ENCODE results near the gene KCNH8.

KCNH8 gene

DNA sequence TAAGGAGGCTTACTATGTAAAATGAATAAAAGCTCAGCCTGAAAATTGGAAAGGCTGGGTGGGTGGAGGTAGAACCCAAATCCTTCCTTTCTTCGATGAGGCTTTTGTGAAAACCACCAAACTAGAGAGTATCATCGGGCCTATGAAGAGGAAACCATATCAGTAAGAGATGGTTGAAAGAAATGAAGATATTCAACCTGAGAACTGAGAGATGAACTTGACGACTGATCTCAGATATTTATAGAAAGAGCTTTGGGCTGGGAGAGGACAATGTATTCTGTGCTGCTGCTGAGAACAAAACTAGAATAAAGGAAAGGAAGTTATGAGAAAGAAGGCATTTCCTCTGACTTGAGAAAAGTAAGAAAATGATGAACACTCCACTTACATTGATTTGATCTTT, 236.6 kb downstream of the KCNH8 start:
- no peak for DNase-seq (ENCODE audit: low read depth)

DNA sequence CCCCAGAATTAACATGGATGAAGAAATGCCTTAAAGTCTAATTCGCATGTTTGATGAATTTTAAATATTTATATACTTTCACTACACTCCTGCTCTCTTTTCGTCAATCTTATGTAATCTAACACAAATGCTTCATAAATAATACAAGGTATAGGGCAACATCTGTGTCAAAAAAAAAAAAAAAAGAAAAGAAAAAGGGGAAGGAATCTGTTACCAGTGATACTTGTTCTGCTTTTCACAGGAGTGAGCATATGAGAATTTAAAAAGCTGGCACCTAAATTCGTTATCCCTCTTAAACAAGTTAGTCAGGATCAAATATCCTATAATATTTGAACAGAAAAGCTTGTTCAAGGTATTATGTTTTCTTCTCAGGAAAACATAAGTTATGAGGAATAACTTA, 243.8 kb downstream of the KCNH8 start:
- no peak for DNase-seq (ENCODE audit: low read depth)

- DNase-seq (ENCODE audit: low read depth): no peak
Measured at GRCh38 chr3:19394946-19395345, 246.6 kb downstream of the KCNH8 start.

- DNase-seq (ENCODE audit: low read depth): no peak
Measured at GRCh38 chr3:19396726-19397125, 248.4 kb downstream of the KCNH8 start.

- no peak for DNase-seq (ENCODE audit: low read depth)
Measured at GRCh38 chr3:19399356-19399755, 251.0 kb downstream of the KCNH8 start.

DNA sequence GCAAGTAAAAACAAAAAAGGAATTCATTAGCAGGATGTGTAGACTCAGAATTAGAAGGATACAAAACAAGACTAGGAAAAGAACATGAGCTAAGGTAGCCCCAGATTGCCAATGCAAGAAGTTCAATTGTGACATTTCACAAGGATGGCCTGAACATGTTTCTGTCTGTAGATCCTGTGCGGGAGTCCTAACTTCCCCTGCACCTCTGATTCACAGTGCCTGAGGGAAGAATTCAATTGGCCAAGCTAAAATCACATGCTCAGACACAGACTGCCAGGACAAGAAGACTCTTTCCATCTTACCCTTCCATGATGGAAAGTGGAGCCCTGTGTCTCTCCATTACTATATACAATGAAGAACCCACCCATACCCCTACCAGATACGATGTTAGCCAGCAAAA, 251.5 kb downstream of the KCNH8 start:
- DNase-seq (ENCODE audit: low read depth): no peak

GRCh38 chr3:19420159-19420558, 271.8 kb downstream of the KCNH8 start:
- DNase-seq (ENCODE audit: low read depth): no peak

- DNase-seq (ENCODE audit: low read depth): no peak
Measured at GRCh38 chr3:19425825-19426224, 277.5 kb downstream of the KCNH8 start.

DNA sequence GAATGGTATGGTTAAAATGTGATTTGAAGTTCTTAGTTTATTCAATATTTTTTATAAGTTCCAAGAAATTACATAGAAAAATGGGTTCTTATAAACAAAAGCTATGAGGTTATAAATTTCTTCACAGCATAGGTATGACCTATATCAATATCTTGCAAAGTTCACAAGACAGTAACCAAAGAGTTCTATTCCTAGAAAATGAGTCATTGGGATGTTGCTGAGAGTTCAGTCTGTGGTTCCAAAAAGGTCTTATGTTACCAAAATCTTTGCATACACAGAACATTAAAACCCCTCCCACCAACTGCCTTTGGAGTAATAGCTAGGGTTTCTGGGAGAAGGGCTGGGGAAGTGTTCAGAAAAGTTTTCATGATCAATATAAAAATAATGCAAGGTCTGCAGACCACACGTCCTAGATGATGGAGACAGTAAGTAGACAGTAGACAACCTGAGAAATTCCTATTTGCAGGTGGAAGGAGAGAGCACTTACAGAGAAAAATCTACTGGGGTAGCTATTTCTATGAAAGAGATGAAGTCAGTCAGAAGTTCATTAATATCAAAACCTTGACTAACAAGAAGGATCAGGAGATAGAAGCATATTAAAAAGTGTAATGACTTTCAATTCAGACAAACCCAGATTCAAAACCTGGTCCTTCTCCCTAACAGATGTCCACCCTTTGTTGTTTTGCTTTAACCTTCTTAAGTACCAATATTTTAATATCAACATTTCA, 279.3 kb downstream of the KCNH8 start:
- DNase-seq (ENCODE audit: low read depth): no peak

DNA sequence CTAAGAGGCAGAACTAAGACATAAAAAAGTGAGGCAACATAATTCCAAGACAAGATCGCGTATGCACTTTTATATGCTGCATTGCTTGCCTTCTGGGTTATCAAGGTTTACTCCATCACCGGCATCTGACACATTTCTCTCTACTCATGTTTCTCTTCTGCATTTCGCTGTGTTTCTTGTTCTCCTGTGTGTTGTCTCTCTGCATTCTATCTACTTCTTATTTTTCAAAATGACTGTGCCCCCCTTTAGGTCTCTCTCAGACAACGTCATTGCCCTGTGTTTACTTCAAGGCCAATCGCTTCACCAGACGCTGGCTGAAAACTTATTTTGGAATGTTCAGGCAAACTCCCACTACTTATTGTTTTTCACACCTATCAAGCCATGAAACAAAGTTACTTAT, 280.4 kb downstream of the KCNH8 start:
- no peak for DNase-seq (ENCODE audit: low read depth)

DNA sequence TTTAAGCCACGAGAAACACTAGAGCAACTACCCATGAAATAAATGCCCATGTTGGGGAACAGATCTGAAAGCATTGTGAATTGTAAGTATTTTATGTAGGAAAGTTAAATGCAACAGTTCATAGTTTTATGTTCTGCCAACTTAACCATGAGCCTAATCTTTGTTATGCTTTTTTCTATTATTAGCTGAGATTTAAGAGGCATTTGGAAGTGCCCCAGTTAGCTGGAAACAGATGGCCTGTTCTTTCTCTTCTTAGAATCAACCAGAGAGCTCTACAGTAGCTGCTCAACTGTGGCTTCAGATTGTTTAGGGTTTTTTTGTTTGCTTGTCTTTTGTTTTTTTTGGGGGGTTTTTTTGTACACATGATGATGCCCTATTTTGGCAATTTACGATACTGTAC, 284.4 kb downstream of the KCNH8 start:
- DNase-seq (ENCODE audit: low read depth): no peak

DNA sequence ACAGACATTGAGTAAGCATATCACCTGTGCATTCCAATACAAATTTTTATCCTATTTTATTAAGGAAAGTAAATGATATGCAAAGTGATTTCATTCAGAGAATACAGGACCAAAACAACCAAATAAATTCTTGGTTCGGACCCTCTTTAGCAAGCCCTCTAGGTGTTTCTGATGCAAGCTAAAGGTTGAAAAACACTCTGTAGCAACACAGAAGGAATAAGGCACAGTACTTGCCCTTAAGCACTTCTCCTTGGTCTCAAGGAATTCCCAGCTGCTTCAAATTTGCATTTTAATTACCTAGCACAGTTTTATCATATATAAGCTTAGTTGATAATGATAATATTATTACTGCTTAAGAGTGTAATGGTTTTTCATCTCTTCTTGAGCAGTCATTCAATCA, 288.4 kb downstream of the KCNH8 start:
- DNase-seq (ENCODE audit: low read depth): no peak

GRCh38 chr3:19439944-19440343, 291.6 kb downstream of the KCNH8 start:
- no peak for DNase-seq (ENCODE audit: low read depth)

DNA sequence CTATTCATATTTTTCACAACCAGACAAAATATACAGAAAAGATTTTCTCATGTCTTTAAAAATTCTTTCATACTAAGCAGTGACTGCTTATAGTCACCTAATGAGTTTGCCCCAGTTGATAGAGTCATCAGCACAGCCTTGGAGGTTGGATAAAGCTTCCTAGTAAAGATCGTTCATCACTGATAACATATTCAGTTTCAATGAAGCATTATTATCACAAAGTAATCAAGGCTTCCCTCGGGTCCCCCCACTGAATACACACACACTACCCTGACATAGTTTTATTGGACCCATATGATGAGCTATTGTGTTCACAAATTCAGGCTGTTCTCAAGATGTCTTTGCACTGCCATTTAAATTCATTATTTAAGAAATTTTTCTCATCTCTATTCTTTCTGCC, 297.8 kb downstream of the KCNH8 start:
- no peak for DNase-seq (ENCODE audit: low read depth)

- DNase-seq (ENCODE audit: low read depth): no peak
Measured at GRCh38 chr3:19446687-19447086, 298.4 kb downstream of the KCNH8 start.

GRCh38 chr3:19455546-19455945, 307.2 kb downstream of the KCNH8 start:
- DNase-seq (ENCODE audit: low read depth): no peak

- no peak for DNase-seq (ENCODE audit: low read depth)
Measured at GRCh38 chr3:19456738-19457137, 308.4 kb downstream of the KCNH8 start.

DNA sequence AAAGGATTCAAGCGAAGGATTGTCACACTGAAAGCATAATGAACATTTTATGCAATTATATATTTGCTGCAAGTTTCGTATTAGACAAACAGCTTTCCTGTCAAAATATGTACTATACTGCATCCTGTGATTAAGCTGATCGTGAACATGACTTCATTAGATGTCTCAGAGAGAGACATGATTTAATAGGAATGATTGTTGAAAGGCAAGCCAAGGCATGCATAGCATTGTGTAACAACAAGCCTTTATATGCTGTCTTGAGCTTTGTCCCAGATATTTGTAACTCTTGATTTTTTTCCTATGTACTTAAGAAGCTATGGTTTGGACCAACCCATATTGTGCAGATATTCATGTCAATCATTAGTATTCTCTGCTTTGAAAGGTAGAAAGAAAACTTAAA, 309.1 kb downstream of the KCNH8 start:
- no peak for DNase-seq (ENCODE audit: low read depth)

GRCh38 chr3:19467761-19468160, 319.5 kb downstream of the KCNH8 start:
- DNase-seq (ENCODE audit: low read depth): no peak

GRCh38 chr3:19471138-19471537, 322.8 kb downstream of the KCNH8 start:
- DNase-seq (ENCODE audit: low read depth): no peak

GRCh38 chr3:19473971-19474580, 325.8 kb downstream of the KCNH8 start:
- DNase-seq (ENCODE audit: low read depth): no peak

GRCh38 chr3:19476281-19476680, 328.0 kb downstream of the KCNH8 start:
- no peak for DNase-seq (ENCODE audit: low read depth)

- DNase-seq (ENCODE audit: low read depth): no peak
Measured at GRCh38 chr3:19485267-19485666, 337.0 kb downstream of the KCNH8 start.

- no peak for DNase-seq (ENCODE audit: low read depth)
Measured at GRCh38 chr3:19487386-19487785, 339.1 kb downstream of the KCNH8 start.

Data from activated T-helper 1 cell treated with Interleukin-2 at 50 U/mL for 16 hours (primary cell).